ENCODE measurements around the gene TSPOAP1. TPM values are rescaled to one million over a fixed set of nuclear protein-coding genes. Genes with fewer than 3 reads are reported as not detected.

TSPOAP1 gene
- total RNA-seq, 2 donors from 2014 or later: 8.2 to 10.0 TPM

DNA sequence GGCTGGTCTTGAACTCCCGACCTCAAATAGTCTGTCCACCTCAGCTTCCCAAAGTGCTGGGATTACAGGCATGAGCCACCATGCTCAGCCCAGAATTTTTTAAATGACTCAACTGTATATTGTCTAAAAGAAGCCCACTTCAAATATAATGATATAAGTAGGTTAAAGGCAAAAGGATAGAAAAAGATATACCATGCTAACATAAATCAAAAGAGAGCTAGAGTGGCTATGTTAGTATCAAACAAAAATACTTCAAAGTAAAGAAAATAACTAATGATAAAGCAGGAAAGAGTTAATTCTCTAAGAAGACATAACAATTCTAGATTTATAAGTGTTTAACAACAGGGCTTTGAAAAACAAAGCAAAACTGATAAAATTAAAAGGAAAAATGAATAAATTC lies 34.6 kb downstream of the TSPOAP1 start:
- DNase-seq (ENCODE audit: low spot score): no peak
- intact Hi-C loops (cut with DNase I): no loop called here

DNA sequence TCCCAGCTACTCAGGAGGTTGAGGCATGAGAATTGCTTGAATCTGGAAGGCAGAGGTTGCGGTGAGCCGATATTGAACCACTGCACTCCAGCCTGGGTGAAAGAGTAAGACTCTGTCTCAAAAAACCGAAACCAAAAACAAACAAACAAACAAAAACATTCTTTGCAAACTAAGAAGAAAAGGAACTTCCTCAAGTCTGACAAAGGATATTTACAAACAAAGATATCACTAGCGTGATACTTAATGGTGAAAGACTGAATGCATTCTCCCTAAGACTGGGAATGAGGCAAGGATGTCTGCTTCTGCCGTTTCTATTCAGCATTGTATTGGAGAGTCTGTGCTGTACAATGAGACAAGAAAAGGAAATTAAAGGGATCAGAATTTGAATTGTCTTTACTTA lies 37.3 kb downstream of the TSPOAP1 start:
- intact Hi-C loops (cut with DNase I): no loop called here
- DNase-seq (ENCODE audit: low spot score): no peak

DNA sequence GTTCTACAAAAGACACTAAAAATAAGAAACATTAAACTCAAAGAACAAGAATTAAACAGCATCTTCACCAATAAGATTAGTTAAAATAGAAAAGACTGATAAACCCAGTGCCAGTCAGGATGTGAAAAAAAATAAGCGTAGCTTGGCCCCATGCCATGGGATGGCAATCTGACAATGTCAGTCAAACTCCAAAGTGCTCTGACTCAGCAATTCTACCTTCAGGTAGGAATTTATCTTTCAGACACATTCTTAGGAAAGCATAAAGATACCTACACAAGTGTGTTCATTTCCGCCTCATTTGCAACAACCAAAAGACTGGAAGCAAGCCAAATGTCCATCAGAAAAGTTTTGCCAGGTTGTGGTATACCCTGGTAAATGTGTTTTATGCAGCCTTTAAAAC lies 38.7 kb downstream of the TSPOAP1 start:
- no peak for DNase-seq (ENCODE audit: low spot score)
- intact Hi-C loops (cut with DNase I): no loop called here

DNA sequence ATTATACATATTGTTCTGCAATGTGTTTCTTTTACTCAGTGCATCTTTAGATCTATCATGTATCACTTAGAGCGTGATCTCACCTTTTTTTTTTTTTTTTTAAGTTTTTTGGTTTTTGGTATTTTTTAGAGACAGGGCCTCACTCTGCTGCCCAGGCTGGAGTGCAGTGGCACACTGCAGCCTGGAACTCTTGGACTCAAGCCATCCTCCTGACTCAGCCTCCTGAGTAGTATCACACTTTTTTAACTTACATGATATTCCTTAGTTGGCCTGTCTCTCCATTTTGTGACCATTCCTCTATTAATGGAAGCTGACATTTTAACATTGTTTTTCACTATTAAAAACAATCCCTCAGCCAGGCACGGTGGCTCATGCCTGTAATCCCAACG lies 43.2 kb downstream of the TSPOAP1 start:
- intact Hi-C loops (cut with DNase I): no loop called here
- no peak for DNase-seq (ENCODE audit: low spot score)

DNA sequence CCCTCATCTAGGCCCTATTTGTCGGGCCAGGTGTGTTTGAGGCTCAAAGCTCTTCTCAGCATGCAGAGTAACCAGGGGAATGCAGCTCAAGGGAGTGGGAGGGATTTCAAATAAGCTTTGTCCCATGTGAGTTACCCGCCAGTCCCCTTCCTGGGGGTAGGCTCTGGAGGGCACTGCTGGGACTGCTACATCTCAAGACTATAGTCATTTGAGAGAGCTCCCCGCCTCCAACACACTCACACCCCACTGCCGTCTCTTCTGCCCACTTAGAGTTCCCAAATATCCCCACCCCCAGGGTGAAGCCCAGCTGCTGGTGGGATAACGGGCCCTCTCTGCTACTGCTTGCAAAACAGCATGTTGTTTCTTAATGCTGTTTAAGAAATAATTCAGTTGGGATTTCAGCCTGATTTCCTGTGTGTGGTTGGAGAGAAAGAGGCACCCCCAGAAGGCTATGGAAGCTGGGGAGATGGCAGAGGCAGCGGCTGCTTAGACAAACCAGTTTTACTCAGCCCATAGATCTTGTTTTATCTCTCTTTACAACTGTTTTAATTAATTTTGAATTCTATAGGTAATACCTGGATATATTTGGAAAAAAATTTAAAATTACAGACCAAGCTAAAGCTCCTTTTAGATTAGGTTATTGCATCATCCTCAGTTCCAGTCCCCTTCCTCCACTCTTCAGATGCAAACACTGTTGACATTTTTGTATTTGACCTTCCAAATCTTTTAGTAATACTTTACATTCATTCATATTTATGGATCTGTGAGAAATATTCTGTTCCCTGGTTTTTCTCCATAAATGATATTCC lies 43.8 kb downstream of the TSPOAP1 start:
- intact Hi-C loops (cut with DNase I): no loop called here
- DNase-seq (ENCODE audit: low spot score): peak; percentile 40

DNA sequence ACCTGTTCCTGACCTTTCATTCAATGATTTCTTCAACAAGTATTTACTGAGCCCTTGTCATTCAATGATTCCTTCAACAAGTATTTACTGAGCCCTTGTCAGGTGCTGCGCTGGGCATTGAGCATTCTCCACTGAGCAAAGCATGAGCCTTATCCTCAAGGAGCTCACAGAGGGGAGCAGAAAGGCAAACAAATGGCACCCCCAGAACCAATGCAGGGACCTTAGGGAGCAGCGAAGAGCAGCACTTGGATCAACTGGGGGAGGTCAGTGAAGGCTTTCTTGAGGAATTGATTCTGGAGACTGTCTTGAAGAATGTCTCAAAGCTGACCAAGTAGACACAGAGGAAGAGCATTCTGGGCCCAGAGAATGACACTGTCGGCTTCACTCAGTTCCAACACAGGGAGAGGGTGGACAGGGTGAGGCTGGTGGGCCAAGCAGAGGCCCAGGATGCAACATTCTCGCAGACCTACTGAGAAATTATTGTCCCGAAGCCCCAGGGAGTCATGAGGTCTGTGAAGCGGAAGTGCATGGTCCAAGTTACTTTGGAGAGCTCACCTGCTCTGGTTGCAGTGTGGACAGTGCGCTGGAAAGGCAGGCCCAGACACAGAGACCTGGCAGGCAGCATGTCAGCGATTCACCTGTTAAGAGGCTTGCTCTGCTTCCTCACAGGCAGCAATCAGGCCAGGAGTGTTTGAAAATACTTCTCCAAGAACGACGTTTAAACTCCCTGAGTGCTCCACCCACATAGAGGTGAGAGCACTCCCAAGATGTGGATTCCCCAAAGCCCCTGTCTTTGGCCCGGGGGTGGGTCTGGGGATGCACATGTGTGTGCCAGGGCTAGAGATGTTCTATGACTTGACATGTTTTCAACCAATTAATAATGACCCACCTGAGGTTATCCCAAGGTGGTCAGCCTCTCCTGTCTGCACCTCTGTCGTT lies 44.7 kb downstream of the TSPOAP1 start:
- DNase-seq (ENCODE audit: low spot score): no peak
- intact Hi-C loops (cut with DNase I): no loop called here

DNA sequence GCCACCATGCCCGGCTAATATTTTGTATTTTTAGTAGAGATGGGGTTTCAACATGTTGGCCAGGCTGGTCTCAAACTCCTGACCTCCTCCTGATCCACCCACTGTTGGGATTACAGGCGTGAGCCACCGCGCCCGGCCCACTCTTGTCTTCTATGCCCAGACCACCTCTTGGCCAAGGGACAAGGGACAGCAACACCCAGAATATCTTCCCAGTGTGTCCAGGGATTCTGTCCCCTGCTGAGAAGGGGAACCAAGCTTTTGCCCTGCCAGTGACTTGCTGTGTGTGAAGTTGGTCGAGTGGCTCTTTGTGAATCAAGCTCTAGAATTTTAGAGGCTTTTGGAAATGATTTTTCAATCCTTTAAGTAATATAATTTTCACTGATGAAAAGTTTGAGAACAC lies 46.2 kb downstream of the TSPOAP1 start:
- no peak for DNase-seq (ENCODE audit: low spot score)
- intact Hi-C loops (cut with DNase I): no loop called here

DNA sequence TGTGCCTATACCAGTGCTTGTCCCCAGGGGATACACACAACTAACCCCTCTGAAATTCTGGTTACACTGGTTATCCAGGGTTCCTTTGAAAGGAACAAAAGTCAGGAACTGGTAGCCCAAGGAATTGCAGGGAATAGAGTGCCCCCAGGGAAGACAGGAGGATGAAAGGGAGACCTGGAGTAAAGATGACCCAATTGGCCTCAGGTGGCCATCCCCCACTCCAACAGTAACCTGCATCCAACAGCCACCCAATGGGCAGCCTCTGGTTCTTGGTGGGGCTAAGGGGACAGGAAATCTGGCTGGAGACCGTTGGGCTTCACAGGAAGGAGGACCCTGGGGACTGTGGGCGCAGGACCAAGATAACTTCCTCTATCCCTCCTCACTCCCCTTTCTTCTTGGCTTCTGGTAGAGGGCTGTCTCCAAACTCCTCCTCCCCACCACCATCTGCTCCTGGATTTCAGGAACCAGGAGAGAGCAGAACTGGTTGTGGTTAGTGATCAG lies 47.0 kb downstream of the TSPOAP1 start:
- DNase-seq (ENCODE audit: low spot score): no peak
- intact Hi-C loops (cut with DNase I): no loop called here

DNA sequence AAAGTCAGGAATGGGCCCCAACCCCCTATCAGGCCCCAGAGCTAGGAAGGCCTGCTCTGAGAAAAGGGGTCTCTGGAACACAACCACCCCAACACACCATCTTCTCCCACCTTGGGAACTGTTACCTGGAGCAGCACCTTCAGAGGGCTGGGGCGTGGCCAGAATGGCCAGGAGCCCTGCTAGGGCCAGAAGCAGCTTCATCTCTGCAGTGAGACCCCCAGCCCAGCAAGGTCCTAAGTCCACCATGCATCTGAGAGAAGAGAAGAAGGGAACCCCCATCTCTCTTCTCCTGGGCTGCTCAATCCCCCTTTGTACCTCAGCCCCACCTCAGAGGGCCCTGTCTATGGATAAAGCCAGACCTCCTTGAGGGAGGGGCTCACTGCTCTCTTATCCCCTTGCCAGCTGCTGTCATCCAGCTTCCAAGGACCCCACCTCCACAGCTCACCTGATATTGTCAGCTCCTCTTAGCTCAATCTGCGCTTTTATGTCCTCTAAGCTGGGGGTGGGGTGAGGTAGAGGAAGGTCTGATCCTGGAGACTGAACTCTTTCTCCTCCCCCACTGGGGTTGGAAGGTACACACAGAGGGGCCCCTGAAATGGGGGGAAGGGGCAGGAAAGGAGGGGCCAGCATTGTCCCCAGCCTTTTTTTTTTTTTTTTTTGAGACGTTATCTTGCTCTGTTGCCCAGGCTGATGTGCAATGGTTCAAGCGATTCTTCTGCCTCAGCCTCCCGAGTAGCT lies 47.9 kb downstream of the TSPOAP1 start, which contains the start of gene MPO:
MPO (minus strand) TSS at position 456 of the 738 bp plus-strand sequence; CDS start at position 279, 177 bp downstream.
- DNase-seq (ENCODE audit: low spot score): no peak
- intact Hi-C loops (cut with DNase I): no loop called here

DNA sequence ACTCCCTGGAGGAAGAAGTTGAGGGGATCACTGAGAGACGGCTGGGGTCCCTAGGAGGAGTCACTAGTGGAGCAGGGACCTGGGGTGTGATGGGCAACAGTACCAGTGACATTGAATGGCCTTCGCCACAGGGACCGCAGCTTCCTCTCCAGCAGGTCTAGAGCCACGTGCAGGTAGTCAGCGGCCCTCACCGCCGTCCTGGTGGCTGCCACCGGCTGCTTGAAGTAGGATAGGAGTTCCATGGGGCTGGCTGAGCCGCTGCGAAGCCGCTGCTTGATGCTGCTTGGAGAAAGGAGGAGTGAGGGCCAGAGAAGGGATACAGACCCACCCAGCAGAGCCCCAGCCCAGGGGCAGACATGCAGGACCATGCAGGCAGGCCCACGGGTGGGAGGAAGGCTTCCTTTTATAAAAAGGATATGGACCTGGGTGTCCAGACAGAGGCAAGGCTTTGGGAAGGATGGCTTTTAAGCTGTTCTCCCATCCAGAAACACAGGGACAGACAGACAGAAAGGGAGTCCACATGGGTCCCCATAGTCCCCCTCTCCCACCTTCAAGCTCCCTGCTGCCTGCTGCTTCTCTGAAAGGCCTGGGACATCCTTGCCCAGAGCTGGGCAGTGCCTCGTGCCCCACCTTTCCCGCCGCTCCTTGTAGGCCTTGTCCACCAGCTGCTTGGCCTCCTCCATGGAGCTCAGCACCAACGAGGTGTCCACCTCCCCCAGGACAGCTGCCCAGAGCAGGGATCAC lies 48.7 kb downstream of the TSPOAP1 start:
- intact Hi-C loops (cut with DNase I): no loop called here
- DNase-seq (ENCODE audit: low spot score): peak; percentile 75

DNA sequence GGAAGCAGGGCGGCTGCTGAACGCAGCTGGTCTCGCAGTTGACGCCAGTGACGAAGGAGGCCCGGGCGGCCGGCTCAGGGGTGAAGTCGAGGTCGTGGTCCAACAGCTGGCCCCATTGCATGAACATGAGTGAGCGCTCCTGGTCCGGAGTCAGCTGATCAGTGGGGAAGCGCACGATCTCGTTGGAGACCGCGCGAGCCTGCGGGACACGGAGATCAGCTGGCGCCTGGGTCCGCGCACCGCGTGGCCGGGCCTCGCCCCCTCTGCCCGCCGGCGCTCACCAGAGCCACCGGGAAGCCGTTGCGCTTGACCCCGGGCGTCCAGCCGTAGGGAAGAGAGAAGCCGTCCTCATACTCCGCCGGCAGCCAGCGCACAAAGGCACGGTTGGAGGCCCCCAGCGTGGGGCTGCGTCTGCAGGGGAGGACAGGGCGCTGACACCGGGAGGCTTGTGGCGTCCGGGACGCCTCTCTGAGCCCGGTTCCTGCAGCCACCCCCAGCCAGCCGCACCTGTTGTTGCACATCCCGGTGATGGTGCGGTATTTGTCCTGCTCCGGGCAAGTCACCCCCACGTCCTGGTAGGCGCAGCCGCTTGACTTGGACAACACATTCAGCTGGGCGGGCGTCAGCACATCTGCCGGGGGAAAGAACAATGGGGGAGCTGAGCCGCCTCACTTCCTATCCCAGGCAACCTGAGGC lies 49.4 kb downstream of the TSPOAP1 start:
- peak; percentile 90 for DNase-seq (ENCODE audit: low spot score)
- intact Hi-C loops (cut with DNase I): no loop called here

DNA sequence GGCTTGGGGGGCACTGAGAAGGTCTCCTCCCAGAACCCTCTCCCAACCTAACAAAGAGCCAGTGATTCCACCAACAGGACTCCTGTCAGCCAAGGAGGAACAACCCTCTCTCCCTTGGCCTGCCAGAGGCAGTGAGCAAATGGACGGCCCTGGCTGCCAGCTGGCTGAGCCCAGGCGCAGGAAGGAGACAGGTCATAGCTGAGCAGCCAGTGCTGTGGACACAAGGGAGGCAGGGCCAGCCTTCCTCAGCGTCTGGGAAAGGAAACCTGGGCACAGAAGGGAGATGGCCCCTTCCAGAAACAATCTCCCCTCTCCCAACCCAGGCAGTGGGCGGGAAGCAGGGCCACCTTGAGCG lies 50.0 kb downstream of the TSPOAP1 start:
- intact Hi-C loops (cut with DNase I): no loop called here
- DNase-seq (ENCODE audit: low spot score): peak; percentile 89

DNA sequence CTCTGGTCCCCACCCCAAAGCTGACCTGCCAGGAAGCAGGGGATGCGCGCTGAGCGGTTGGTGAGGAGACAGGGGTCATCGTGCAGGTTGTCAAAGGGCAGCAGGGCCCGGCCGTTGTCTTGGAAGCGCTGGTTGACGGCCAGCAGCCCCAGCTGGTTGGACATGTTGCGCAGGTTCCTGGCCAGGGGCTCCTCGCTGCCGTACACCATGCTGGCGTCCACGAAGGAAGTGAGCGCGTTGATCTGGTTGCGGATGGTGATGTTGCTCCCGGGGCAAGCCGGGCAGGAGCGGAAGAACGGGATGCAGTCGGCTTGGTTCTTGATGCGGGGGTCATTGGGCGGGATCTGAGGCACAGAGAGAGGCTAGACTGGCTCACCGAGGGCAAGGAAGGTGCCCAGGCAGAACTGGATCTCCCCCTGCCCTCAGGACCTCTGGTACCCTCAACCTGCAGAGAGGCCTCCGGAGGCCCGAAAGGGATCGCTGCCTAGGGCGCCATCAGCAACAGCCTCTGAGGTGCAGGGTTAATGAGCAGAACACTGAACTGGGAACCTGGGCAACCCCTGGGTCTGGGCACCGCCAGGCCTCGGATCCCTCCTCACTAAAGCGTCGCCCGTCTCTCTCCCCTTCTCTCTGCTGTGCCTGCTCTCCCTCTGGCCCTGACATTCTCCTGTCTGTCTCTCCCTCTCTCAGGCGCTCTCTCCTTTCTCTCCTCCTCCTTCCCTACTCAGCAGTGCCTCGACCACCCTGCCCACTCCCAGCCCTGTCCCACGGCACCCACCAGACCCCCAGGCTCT lies 50.6 kb downstream of the TSPOAP1 start:
- intact Hi-C loops (cut with DNase I): no loop called here
- peak; percentile 78 for DNase-seq (ENCODE audit: low spot score)

DNA sequence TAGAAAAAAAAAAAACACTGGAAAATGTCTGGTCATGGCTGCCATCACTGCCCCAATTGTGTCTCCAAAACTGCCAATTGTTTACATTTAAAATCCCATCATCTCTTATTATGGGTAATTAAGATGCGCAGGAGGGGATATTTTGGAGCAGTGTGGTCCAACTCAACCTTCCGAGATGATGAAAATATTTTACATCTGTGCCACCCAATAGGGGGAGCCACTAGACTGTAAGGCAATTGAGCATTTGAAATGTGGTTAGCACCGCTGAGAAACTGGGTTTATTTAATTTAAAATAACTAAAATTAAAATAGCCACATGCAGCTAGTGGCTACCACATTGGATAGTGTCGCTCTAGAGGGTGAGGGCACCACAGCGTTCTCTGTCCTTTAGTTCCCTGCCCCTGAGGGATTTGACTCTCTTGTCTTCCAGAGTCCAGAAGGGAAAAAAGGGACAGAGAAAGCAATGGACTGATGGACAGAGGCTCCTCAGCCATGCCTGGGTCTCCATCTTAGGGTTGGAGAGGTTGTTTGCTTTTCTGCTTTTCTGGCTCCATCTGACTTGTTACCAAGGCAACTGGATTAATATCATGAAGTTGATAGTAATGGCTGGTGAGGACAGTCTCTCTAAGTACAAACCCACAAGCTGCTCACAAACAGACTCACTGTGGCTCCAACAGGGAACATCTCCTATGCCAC lies 51.3 kb downstream of the TSPOAP1 start:
- intact Hi-C loops (cut with DNase I): no loop called here
- no peak for DNase-seq (ENCODE audit: low spot score)

DNA sequence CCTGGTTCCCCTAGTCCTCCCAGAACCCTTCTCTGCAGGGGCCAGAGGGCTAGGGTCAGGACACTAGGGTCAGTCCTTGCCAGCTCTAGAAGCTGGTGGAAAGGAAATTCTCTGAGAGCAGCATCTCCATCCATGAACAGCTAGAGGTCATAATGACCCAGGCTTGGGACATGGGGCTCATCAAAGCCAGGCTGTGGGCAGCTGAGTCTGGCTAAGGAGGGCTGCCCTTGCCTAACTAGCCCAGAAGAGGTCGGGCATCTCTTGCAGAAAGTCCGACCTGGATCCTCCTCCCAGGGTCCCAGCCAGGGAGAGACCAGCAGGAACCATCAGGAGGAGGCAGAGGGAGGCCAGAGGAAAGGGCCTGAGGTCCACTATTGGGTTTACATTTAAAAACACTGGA lies 52.2 kb downstream of the TSPOAP1 start:
- DNase-seq (ENCODE audit: low spot score): no peak
- intact Hi-C loops (cut with DNase I): no loop called here

DNA sequence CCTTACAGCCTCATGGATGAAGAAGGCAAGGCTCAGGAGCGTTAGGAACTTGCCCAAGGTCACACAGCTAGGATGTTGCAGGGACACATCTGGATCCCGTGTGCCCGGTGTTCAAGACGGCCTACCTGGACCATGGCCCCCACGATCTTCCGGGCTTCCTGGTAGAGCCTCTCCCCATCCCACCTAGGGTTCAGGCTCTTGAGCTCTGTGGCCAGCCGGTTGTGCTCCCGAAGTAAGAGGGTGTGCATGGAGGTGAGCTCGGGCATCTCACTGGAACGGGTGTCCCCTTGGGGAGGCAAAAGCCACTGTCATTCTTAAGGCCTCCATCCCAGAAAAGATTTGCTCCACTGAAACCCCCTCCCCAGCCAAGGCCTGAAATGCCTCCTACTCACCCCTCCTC lies 53.2 kb downstream of the TSPOAP1 start:
- intact Hi-C loops (cut with DNase I): no loop called here
- no peak for DNase-seq (ENCODE audit: low spot score)

Measured in posterior vena cava (tissue), 2 donors.